Epidermal melanocyte (primary cell): ENCODE measurements around the gene CLEC7A.

Experiments used
- DNase-seq: peaks from one replicate; pipeline ENCODE4 v3.0.0; 2011; ENCODE audit warnings: low spot score; ENCODE audit not compliant: insufficient read length

CLEC7A gene

GRCh38 chr12:10130042-10130441 lies at the start of gene CLEC7A:
Gene CLEC7A, minus strand, starts transcription at chr12:10130199. Its CDS starts 117 bp downstream, at chr12:10130082.
- no peak for DNase-seq

GRCh38 chr12:10179776-10180181 lies 49.8 kb upstream of the CLEC7A start:
- no peak for DNase-seq

- no peak for DNase-seq
Observed at GRCh38 chr12:10178821-10179220, 48.8 kb upstream of the CLEC7A start, which contains the start of gene TMEM52B. Gene TMEM52B, plus strand, starts transcription at chr12:10179032. Its CDS starts 543 bp downstream, at chr12:10179575.

- no peak for DNase-seq
Observed at GRCh38 chr12:10175846-10176636, 46.0 kb upstream of the CLEC7A start.

- no peak for DNase-seq
Observed at GRCh38 chr12:10174986-10175614, 45.1 kb upstream of the CLEC7A start.

- no peak for DNase-seq
Observed at GRCh38 chr12:10171973-10172728, 42.2 kb upstream of the CLEC7A start, which contains the start of gene OLR1. Gene OLR1, minus strand, starts transcription at chr12:10172132. Its CDS starts 55 bp downstream, at chr12:10172077.

GRCh38 chr12:10170216-10170615 lies 40.2 kb upstream of the CLEC7A start:
- no peak for DNase-seq

- DNase-seq = no peak
Observed at GRCh38 chr12:10169104-10169503, 39.1 kb upstream of the CLEC7A start.

GRCh38 chr12:10167599-10167998 lies 37.6 kb upstream of the CLEC7A start:
- DNase-seq = no peak

GRCh38 chr12:10165421-10165820 lies 35.4 kb upstream of the CLEC7A start:
- no peak for DNase-seq

GRCh38 chr12:10163084-10163483 lies 33.1 kb upstream of the CLEC7A start:
- no peak for DNase-seq

- no peak for DNase-seq
Observed at GRCh38 chr12:10160617-10161385, 30.8 kb upstream of the CLEC7A start.

- DNase-seq = no peak
Observed at GRCh38 chr12:10159280-10159679, 29.3 kb upstream of the CLEC7A start.

- no peak for DNase-seq
Observed at GRCh38 chr12:10158406-10158805, 28.4 kb upstream of the CLEC7A start.

GRCh38 chr12:10155966-10156365 lies 26.0 kb upstream of the CLEC7A start:
- no peak for DNase-seq

- no peak for DNase-seq
Observed at GRCh38 chr12:10154145-10154496, 24.1 kb upstream of the CLEC7A start.

GRCh38 chr12:10153271-10154144 lies 23.5 kb upstream of the CLEC7A start:
- peak; percentile 40 for DNase-seq

GRCh38 chr12:10151621-10152020 lies 21.6 kb upstream of the CLEC7A start:
- DNase-seq = no peak

- no peak for DNase-seq
Observed at GRCh38 chr12:10147714-10148403, 17.9 kb upstream of the CLEC7A start.
